Parathyroid adenoma (tissue), 2 donors: ENCODE measurements around the gene GPSM1.

ENCODE experiments used
- H2AFZ ChIP-seq: fragments of 300-600 bp; sonication (generic); one replicate; pipeline ENCODE4 v1.7.0; 2017; ENCODE audit warnings: antibody characterized with exemption, mild to moderate bottlenecking
- H3K27ac ChIP-seq: fragments of 300-600 bp; sonication (generic); one replicate; pipeline ENCODE4 v1.7.0; 2017
- H3K27me3 ChIP-seq: fragments of 300-600 bp; sonication (generic); one replicate; pipeline ENCODE4 v1.7.0; 2017; ENCODE audit warnings: low read length; ENCODE audit not compliant: control insufficient read depth, insufficient read depth
- H3K36me3 ChIP-seq: fragments of 300-600 bp; sonication (generic); one replicate; pipeline ENCODE4 v1.7.0; 2017; ENCODE audit warnings: low read length; ENCODE audit not compliant: control insufficient read depth, insufficient read depth
- H3K4me1 ChIP-seq: fragments of 300-600 bp; sonication (generic); one replicate; pipeline ENCODE4 v1.7.0; 2017; ENCODE audit warnings: control low read depth
- H3K4me2 ChIP-seq: fragments of 300-600 bp; sonication (generic); one replicate; pipeline ENCODE4 v1.7.0; 2017; ENCODE audit warnings: low read length
- H3K4me3 ChIP-seq: fragments of 300-600 bp; sonication (generic); one replicate; pipeline ENCODE4 v1.7.0; 2017; ENCODE audit warnings: low read depth, low read length
- H3K79me2 ChIP-seq: fragments of 300-600 bp; sonication (generic); one replicate; pipeline ENCODE4 v1.7.0; 2017; ENCODE audit warnings: control low read depth
- H3K9ac ChIP-seq: fragments of 300-600 bp; sonication (generic); one replicate; pipeline ENCODE4 v1.7.0; 2017; ENCODE audit warnings: mild to moderate bottlenecking
- H3K9me3 ChIP-seq: fragments of 300-600 bp; sonication (generic); one replicate; pipeline ENCODE4 v1.7.0; 2017; ENCODE audit warnings: low read length; ENCODE audit not compliant: control insufficient read depth
- TF ChIP-seq, protein P1 (sequence below): fragments of 300-600 bp; sonication (generic); IDR thresholded peaks from one replicate; pipeline ENCODE4 v1.7.0; 2017; ENCODE audit warnings: antibody characterized with exemption, mild to moderate bottlenecking
- donor health status: primary hyperparathyroidism.

GPSM1 gene

DNA sequence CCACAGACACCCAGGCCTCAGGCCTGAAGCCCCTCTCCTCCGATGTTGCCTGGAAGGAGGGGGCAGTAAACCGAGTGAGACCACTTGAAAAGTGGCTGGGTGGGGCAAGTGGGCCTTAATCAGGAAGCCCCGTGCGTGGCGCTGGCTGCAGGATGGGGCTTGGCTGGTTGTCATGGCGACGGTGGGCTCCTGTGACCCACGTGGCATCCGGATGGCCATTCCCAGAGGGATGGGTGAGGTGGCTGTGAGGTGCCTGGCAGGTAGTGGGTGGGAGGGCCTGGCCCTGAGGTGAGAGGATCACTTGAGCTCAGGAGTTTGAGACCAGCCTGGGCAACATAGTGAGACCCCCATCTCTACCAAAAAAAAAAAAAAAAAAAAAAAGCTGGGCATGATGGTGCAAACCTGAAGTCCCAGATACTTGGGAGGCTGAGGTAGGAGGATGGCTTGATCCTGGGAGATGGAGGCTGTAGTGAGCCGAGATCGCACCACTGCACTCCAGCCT, 5.2 kb downstream of the GPSM1 start:
- TF ChIP-seq, protein P1, sequence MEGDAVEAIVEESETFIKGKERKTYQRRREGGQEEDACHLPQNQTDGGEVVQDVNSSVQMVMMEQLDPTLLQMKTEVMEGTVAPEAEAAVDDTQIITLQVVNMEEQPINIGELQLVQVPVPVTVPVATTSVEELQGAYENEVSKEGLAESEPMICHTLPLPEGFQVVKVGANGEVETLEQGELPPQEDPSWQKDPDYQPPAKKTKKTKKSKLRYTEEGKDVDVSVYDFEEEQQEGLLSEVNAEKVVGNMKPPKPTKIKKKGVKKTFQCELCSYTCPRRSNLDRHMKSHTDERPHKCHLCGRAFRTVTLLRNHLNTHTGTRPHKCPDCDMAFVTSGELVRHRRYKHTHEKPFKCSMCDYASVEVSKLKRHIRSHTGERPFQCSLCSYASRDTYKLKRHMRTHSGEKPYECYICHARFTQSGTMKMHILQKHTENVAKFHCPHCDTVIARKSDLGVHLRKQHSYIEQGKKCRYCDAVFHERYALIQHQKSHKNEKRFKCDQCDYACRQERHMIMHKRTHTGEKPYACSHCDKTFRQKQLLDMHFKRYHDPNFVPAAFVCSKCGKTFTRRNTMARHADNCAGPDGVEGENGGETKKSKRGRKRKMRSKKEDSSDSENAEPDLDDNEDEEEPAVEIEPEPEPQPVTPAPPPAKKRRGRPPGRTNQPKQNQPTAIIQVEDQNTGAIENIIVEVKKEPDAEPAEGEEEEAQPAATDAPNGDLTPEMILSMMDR: no peak
- no peak overlapping the region for H3K4me2 ChIP-seq
- H3K79me2 ChIP-seq: no peaks in the 10 kb centered on the region
- H3K4me1 ChIP-seq: no peaks in the 10 kb centered on the region
- H3K36me3 ChIP-seq: no peaks in the 10 kb centered on the region
- H2AFZ ChIP-seq: no peak overlapping the region
- no peaks in the 10 kb centered on the region for H3K9me3 ChIP-seq
- no peaks in the 10 kb centered on the region for H3K27me3 ChIP-seq
- no peak overlapping the region for H3K4me3 ChIP-seq
- H3K27ac ChIP-seq: no peak overlapping the region
- no peak overlapping the region for H3K9ac ChIP-seq

DNA sequence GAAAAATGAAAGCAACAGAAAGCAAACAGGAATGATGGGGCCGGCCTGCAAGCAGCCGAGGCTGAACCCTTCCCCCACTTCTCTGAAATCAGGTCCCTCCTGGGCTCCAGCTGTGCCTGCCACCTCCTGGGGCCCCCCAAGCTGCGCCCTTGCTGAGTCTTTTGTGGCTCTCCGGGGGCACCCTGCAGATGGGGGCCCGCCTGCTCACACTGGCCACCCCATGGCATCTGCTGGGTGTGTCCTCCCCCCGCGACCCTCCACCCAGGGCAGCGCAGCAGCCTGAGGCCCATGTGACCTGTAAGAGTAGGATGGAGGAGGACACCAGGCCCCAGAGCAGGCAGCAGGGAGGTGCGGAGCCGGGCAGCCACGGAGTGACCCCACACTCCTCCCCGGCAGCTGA, 5.7 kb downstream of the GPSM1 start:
- no peak overlapping the region for H3K4me2 ChIP-seq
- no peak overlapping the region for H3K9ac ChIP-seq
- H3K4me1 ChIP-seq: no peaks in the 10 kb centered on the region
- no peak overlapping the region for H2AFZ ChIP-seq
- TF ChIP-seq, protein P1: no peak
- H3K36me3 ChIP-seq: no peaks in the 10 kb centered on the region
- H3K9me3 ChIP-seq: no peaks in the 10 kb centered on the region
- no peaks in the 10 kb centered on the region for H3K27me3 ChIP-seq
- H3K4me3 ChIP-seq: no peak overlapping the region
- no peaks in the 10 kb centered on the region for H3K79me2 ChIP-seq
- no peak overlapping the region for H3K27ac ChIP-seq

DNA sequence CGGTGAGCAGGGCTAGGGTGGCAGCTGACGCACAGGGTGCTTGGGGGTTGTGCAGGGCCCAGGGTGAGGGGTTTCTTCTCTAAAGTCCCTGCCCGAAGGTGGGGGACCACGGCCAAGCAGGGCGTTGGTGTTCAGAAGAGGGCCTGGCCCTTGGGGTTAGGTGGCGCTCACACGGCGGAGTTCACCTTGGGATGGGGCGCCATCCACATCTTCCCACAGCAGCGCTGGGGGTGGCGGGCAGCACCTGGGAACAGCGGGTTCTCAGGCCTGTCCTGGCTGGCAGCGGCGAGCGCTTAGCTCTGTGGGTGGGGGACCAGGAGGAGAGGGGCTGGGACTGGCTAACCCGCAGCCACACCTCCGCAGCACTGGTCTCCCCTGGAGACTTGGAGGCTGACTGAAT, 6.1 kb downstream of the GPSM1 start:
- Histone ChIP-seq H3K4me2 (no peak overlapping the region), H2AFZ (no peak overlapping the region), H3K9me3 (no peaks in the 10 kb centered on the region), H3K27ac (no peak overlapping the region), H3K9ac (no peak overlapping the region), H3K36me3 (no peaks in the 10 kb centered on the region), H3K4me3 (no peak overlapping the region), H3K27me3 (no peaks in the 10 kb centered on the region), H3K4me1 (no peaks in the 10 kb centered on the region), H3K79me2 (no peaks in the 10 kb centered on the region)
- TF ChIP-seq, protein P1: no peak

DNA sequence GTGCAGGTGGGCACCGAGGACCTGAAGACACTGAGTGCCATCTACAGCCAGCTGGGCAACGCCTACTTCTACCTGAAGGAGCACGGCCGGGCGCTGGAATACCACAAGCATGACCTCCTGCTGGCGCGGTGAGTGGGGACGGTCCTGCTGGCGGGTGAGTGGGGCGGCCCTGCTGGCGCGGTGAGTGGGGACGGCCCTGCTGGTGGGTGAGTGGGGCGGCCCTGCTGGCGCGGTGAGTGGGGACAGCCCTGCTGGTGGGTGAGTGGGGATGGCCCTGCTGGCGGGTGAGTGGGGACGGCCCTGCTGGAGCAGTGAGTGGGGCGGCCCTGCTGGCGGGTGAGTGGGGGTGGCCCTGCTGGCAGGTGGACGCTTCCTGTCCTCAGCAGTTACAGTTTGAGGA, 7.2 kb downstream of the GPSM1 start:
- no peak overlapping the region for H3K4me3 ChIP-seq
- H3K27ac ChIP-seq: no peak overlapping the region
- no peaks in the 10 kb centered on the region for H3K4me1 ChIP-seq
- H3K4me2 ChIP-seq: no peak overlapping the region
- H3K9ac ChIP-seq: no peak overlapping the region
- H2AFZ ChIP-seq: no peak overlapping the region
- H3K27me3 ChIP-seq: no peaks in the 10 kb centered on the region
- no peaks in the 10 kb centered on the region for H3K79me2 ChIP-seq
- no peaks in the 10 kb centered on the region for H3K36me3 ChIP-seq
- no peaks in the 10 kb centered on the region for H3K9me3 ChIP-seq
- TF ChIP-seq, protein P1: no peak
